NCI-H1105 treated with DMSO at 0.1 percent for 48 hours (cell line): ENCODE data around the gene GLIS1.
"Not testable (repeated sequence)": the region's sequence is repeated elsewhere in the genome, so short reads cannot be mapped to it uniquely, and the experiment has no call there.

Experiments used
- DNase-seq: peaks from one replicate; lab custom pipeline; 2025; lab: John Stamatoyannopoulos, UW

Gene GLIS1

GRCh38 chr1:53654216-53655210 is 84.5 kb downstream of the GLIS1 start:
- no peak for DNase-seq

GRCh38 chr1:53653631-53654030 is 85.3 kb downstream of the GLIS1 start:
- DNase-seq, result no peak

- no peak for DNase-seq
Measured at GRCh38 chr1:53653200-53653575, 85.8 kb downstream of the GLIS1 start.

- no peak for DNase-seq
Measured at GRCh38 chr1:53652441-53653199, 86.3 kb downstream of the GLIS1 start.

GRCh38 chr1:53651356-53651755 is 87.6 kb downstream of the GLIS1 start:
- DNase-seq, result no peak

- DNase-seq, result no peak
Measured at GRCh38 chr1:53648516-53648915, 90.4 kb downstream of the GLIS1 start.

- DNase-seq, result not testable (repeated sequence)
Measured at GRCh38 chr1:53647915-53648314, 91.0 kb downstream of the GLIS1 start.

GRCh38 chr1:53646732-53647131 is 92.2 kb downstream of the GLIS1 start:
- no peak for DNase-seq

GRCh38 chr1:53645690-53646078 is 93.3 kb downstream of the GLIS1 start:
- DNase-seq, result no peak

- no peak for DNase-seq
Measured at GRCh38 chr1:53644909-53645689, 93.9 kb downstream of the GLIS1 start.

- no peak for DNase-seq
Measured at GRCh38 chr1:53644496-53644895, 94.5 kb downstream of the GLIS1 start.

- DNase-seq, result no peak
Measured at GRCh38 chr1:53643881-53644390, 95.0 kb downstream of the GLIS1 start.

GRCh38 chr1:53643041-53643880 is 95.7 kb downstream of the GLIS1 start:
- DNase-seq, result no peak

- no peak for DNase-seq
Measured at GRCh38 chr1:53642607-53643006, 96.4 kb downstream of the GLIS1 start.

GRCh38 chr1:53642215-53642555 is 96.8 kb downstream of the GLIS1 start:
- no peak for DNase-seq

GRCh38 chr1:53641481-53642214 is 97.3 kb downstream of the GLIS1 start:
- DNase-seq, result no peak

GRCh38 chr1:53640701-53641075 is 98.3 kb downstream of the GLIS1 start:
- no peak for DNase-seq

- DNase-seq, result no peak
Measured at GRCh38 chr1:53639996-53640700, 98.8 kb downstream of the GLIS1 start.

GRCh38 chr1:53639251-53639763 is 99.7 kb downstream of the GLIS1 start:
- DNase-seq, result no peak
